ENCODE measurements around the gene TMEM167B.
"Not testable (repeated sequence)": the region's sequence is repeated elsewhere in the genome, so short reads cannot be mapped to it uniquely, and the experiment has no call there.

Gene TMEM167B

GRCh38 chr1:109050228-109050995, 40.2 kb upstream of the TMEM167B start:
- H3K27me3 ChIP-seq (ENCODE audit: insufficient read depth, poor library complexity, severe bottlenecking): no peaks in the 10 kb centered on the region
- no peak overlapping the region for H3K4me3 ChIP-seq (replicated peaks; ENCODE audit: insufficient read depth, low read length)
- no peak for DNase-seq (ENCODE audit: low read depth in 1 of 2, low spot score in 1 of 2)
- no peak overlapping the region for H3K27ac ChIP-seq (replicated peaks)
- TF ChIP-seq REST (IDR thresholded peaks at IDR 0.05; ENCODE audit: insufficient replicate concordance, low read depth): no peak
- TF ChIP-seq CTCF (IDR thresholded peaks at IDR 0.05; ENCODE audit: insufficient read depth, low read length): no peak
- no peak for TF ChIP-seq SPI1 (IDR thresholded peaks at IDR 0.05; ENCODE audit: borderline replicate concordance, low read depth)
- no peak for TF ChIP-seq POLR2AphosphoS5 (IDR thresholded peaks at IDR 0.05; ENCODE audit: low read depth)
- TF ChIP-seq GABPA (IDR thresholded peaks at IDR 0.05; ENCODE audit: low read depth): no peak

- not testable (repeated sequence) for DNase-seq (ENCODE audit: low read depth in 1 of 2, low spot score in 1 of 2); H3K27me3 ChIP-seq (ENCODE audit: insufficient read depth, poor library complexity, severe bottlenecking); H3K4me3 ChIP-seq (replicated peaks; ENCODE audit: insufficient read depth, low read length); H3K27ac ChIP-seq (replicated peaks)
Measured at GRCh38 chr1:109052145-109052544, 38.4 kb upstream of the TMEM167B start.

- no peaks in the 10 kb centered on the region for H3K27me3 ChIP-seq (ENCODE audit: insufficient read depth, poor library complexity, severe bottlenecking)
- no peak for TF ChIP-seq REST (IDR thresholded peaks at IDR 0.05; ENCODE audit: insufficient replicate concordance, low read depth)
- TF ChIP-seq GABPA (IDR thresholded peaks at IDR 0.05; ENCODE audit: low read depth): no peak
- no peak for TF ChIP-seq SPI1 (IDR thresholded peaks at IDR 0.05; ENCODE audit: borderline replicate concordance, low read depth)
- TF ChIP-seq CTCF (IDR thresholded peaks at IDR 0.05; ENCODE audit: insufficient read depth, low read length): no peak
- no peak for TF ChIP-seq POLR2AphosphoS5 (IDR thresholded peaks at IDR 0.05; ENCODE audit: low read depth)
Measured at GRCh38 chr1:109056064-109056463, 34.5 kb upstream of the TMEM167B start.

GRCh38 chr1:109059026-109059425, 31.5 kb upstream of the TMEM167B start:
- no peak overlapping the region for H3K27ac ChIP-seq (replicated peaks)
- no peak for TF ChIP-seq CTCF (IDR thresholded peaks at IDR 0.05; ENCODE audit: insufficient read depth, low read length)
- no peak for TF ChIP-seq POLR2AphosphoS5 (IDR thresholded peaks at IDR 0.05; ENCODE audit: low read depth)
- TF ChIP-seq SPI1 (IDR thresholded peaks at IDR 0.05; ENCODE audit: borderline replicate concordance, low read depth): no peak
- TF ChIP-seq GABPA (IDR thresholded peaks at IDR 0.05; ENCODE audit: low read depth): no peak
- TF ChIP-seq REST (IDR thresholded peaks at IDR 0.05; ENCODE audit: insufficient replicate concordance, low read depth): no peak
- H3K27me3 ChIP-seq (ENCODE audit: insufficient read depth, poor library complexity, severe bottlenecking): no peaks in the 10 kb centered on the region
- no peak overlapping the region for H3K4me3 ChIP-seq (replicated peaks; ENCODE audit: insufficient read depth, low read length)
- DNase-seq (ENCODE audit: low read depth in 1 of 2, low spot score in 1 of 2): no peak

More at GRCh38 chr1:109056064-109056463, 34.5 kb upstream of the TMEM167B start:
- DNase-seq (ENCODE audit: low read depth in 1 of 2, low spot score in 1 of 2): no peak
- no peak overlapping the region for H3K4me3 ChIP-seq (replicated peaks; ENCODE audit: insufficient read depth, low read length)
- no peak overlapping the region for H3K27ac ChIP-seq (replicated peaks)

All from HL-60 (cell line).